Measurements from ENCODE around the gene RIMKLB.

DNA sequence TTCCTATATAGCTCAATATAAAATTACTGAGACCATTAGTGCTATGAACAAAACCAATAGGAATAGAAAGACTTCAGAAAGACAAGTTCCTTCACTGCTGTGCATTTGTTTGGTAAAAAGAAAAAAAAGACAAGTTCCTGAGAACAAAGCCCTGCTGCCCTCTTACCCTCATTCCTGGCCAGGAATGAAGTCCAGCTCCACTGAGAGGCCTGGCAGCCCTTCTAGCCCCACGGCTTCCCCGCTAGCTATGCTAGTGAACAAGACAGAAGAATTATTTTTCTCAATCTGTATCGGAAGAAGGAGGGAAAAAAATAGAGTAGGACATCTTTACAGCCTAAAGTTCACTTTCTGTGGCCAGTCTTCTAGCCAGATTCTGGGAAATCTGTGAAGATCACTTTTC is 36.8 kb upstream of the RIMKLB start:
- TF ChIP-seq, protein P1, sequence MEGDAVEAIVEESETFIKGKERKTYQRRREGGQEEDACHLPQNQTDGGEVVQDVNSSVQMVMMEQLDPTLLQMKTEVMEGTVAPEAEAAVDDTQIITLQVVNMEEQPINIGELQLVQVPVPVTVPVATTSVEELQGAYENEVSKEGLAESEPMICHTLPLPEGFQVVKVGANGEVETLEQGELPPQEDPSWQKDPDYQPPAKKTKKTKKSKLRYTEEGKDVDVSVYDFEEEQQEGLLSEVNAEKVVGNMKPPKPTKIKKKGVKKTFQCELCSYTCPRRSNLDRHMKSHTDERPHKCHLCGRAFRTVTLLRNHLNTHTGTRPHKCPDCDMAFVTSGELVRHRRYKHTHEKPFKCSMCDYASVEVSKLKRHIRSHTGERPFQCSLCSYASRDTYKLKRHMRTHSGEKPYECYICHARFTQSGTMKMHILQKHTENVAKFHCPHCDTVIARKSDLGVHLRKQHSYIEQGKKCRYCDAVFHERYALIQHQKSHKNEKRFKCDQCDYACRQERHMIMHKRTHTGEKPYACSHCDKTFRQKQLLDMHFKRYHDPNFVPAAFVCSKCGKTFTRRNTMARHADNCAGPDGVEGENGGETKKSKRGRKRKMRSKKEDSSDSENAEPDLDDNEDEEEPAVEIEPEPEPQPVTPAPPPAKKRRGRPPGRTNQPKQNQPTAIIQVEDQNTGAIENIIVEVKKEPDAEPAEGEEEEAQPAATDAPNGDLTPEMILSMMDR (conservative IDR thresholded peaks at IDR 0.05 in 1 of 2, IDR thresholded peaks at IDR 0.05 in 1 of 2; ENCODE audit: extremely low read depth in 1 of 2, insufficient read depth in 1 of 2, low read depth in 1 of 2, low read length in 2 of 2): no peak
- TF ChIP-seq EZH2 (IDR thresholded peaks at IDR 0.05; ENCODE audit: borderline replicate concordance, low read length): no peak

Measured in mammary epithelial cell (primary cell).